Measurements from ENCODE around the gene VSIG10L. TPM values are rescaled to one million over a fixed set of nuclear protein-coding genes. Genes with fewer than 3 reads are reported as not detected.

VSIG10L gene
- total RNA-seq, 4 donors from 2014 or later: 0.60 to 2.2 (median 1.8) TPM

GRCh38 chr19:51294977-51295375, 47.0 kb downstream of the VSIG10L start:
- H3K27ac ChIP-seq: no peak overlapping the region
- no peak for DNase-seq
- no peak overlapping the region for H3K4me3 ChIP-seq
- WGBS, 2 donors (ENCODE audit: low coverage in 1 of 2): 37 to 58% methylated on average over 6 to 12 of the region's 12 CpGs
- TF ChIP-seq POLR2AphosphoS5 (IDR thresholded peaks at IDR 0.05): no peak
- TF ChIP-seq CTCF (IDR thresholded peaks at IDR 0.05): no peak
- no peak for TF ChIP-seq POLR2A (IDR thresholded peaks at IDR 0.05)
- H3K4me1 ChIP-seq: no peaks in the 10 kb centered on the region
- intact Hi-C loops (cut with DNase I; ENCODE audit: low total_unique reads) (no loop called here), in situ Hi-C loops (cut with MboI; ENCODE audit: low pct_ligation_motif_present in 1 of 4, low pct_unique_long_range_greater_than_20kb in 1 of 4, low sequenced_read_pairs in 3 of 4) (no loop called here)
- no peaks in the 10 kb centered on the region for H3K9me3 ChIP-seq
- peaks cover 6% of the 10 kb centered on the region for H3K27me3 ChIP-seq
- H3K36me3 ChIP-seq: no peaks in the 10 kb centered on the region

DNA sequence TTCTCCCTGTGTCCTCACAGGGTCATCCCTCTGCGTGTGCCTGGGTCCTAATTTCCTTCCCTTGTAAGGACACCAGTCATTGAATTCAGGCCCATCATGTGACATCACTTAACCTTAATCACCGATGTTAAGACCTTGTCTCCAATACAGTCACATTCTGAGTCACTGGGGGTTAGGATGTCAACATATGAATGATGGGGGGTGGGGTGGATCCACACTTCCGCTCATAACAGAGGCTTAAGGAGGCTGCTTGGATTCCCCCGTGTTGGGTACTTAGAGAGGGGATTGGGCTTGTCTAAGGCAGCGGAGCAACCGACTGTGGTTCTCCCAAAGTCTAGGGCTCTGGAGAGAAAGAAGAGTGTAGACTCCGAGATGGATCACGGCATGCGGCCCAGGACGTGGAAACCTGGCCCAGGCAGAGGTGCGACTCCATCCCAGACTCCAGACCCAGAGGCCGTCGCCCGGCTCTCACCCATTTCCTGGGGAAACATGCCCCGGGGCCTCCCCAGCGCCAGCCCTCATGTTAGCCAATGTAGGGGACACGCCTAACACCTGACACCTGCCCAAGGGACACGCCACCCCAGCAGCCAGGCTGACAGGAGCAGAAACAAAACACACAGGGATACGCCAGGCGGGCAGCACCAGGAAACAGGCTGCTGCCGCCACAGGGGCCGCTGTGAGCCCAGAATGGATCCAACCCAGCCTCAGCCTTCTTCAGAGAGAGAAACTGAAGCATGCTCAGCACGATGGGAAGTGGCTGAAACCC, 47.5 kb downstream of the VSIG10L start:
- intact Hi-C loops (cut with DNase I; ENCODE audit: low total_unique reads) (no loop called here), in situ Hi-C loops (cut with MboI; ENCODE audit: low pct_ligation_motif_present in 1 of 4, low pct_unique_long_range_greater_than_20kb in 1 of 4, low sequenced_read_pairs in 3 of 4) (no loop called here)
- Histone ChIP-seq H3K4me1 (no peaks in the 10 kb centered on the region), H3K9me3 (no peaks in the 10 kb centered on the region), H3K27ac (no peak overlapping the region), H3K36me3 (no peaks in the 10 kb centered on the region), H3K4me3 (no peak overlapping the region), H3K27me3 (peaks cover 6% of the 10 kb centered on the region)
- 17 to 55% methylated on average over 1 to 17 of the region's 23 CpGs for WGBS, 2 donors (ENCODE audit: low coverage in 1 of 2)
- TF ChIP-seq POLR2A (IDR thresholded peaks at IDR 0.05) (no peak), EP300 (IDR thresholded peaks at IDR 0.05; ENCODE audit: low read depth) (no peak), CTCF (IDR thresholded peaks at IDR 0.05) (no peak), POLR2AphosphoS5 (IDR thresholded peaks at IDR 0.05) (no peak)
- DNase-seq: no peak

- DNase-seq: no peak
- Histone ChIP-seq H3K4me3 (no peak overlapping the region), H3K36me3 (no peaks in the 10 kb centered on the region), H3K27ac (no peak overlapping the region), H3K4me1 (no peaks in the 10 kb centered on the region), H3K27me3 (peaks cover 6% of the 10 kb centered on the region), H3K9me3 (no peaks in the 10 kb centered on the region)
- 20 to 73% methylated on average over 1 to 13 of the region's 14 CpGs for WGBS, 2 donors (ENCODE audit: low coverage in 1 of 2)
- intact Hi-C loops (cut with DNase I; ENCODE audit: low total_unique reads): no loop called here
- TF ChIP-seq POLR2A (IDR thresholded peaks at IDR 0.05) (no peak), POLR2AphosphoS5 (IDR thresholded peaks at IDR 0.05) (no peak), CTCF (IDR thresholded peaks at IDR 0.05) (no peak), EP300 (IDR thresholded peaks at IDR 0.05; ENCODE audit: low read depth) (no peak)
- in situ Hi-C loops (cut with MboI; ENCODE audit: low pct_ligation_motif_present in 1 of 4, low pct_unique_long_range_greater_than_20kb in 1 of 4, low sequenced_read_pairs in 3 of 4): no loop called here
Measured at GRCh38 chr19:51293571-51294210, 48.2 kb downstream of the VSIG10L start.

- TF ChIP-seq EP300 (IDR thresholded peaks at IDR 0.05; ENCODE audit: low read depth): no peak
- Histone ChIP-seq H3K27ac (no peak overlapping the region), H3K27me3 (peaks cover 6% of the 10 kb centered on the region)
Measured at GRCh38 chr19:51292971-51293370, 49.0 kb downstream of the VSIG10L start.

More at GRCh38 chr19:51292971-51293370, 49.0 kb downstream of the VSIG10L start:
- Histone ChIP-seq H3K4me1 (no peaks in the 10 kb centered on the region), H3K4me3 (no peak overlapping the region), H3K9me3 (no peaks in the 10 kb centered on the region), H3K36me3 (no peaks in the 10 kb centered on the region)
- WGBS, 2 donors (ENCODE audit: low coverage in 1 of 2): 35 to 76% methylated on average over 3 to 11 of the region's 11 CpGs
- DNase-seq: no peak
- intact Hi-C loops (cut with DNase I; ENCODE audit: low total_unique reads) (no loop called here), in situ Hi-C loops (cut with MboI; ENCODE audit: low pct_ligation_motif_present in 1 of 4, low pct_unique_long_range_greater_than_20kb in 1 of 4, low sequenced_read_pairs in 3 of 4) (no loop called here)

All from transverse colon (tissue), 4 donors.